HG03457 (cell line): ENCODE measurements around the gene DOCK4.

Experiments used
- ATAC-seq: cut with Tn5 transposase; IDR thresholded peaks from one replicate; pipeline ENCODE4 v1.9.1; 2021; ENCODE audit warnings: moderate number of reproducible peaks; ENCODE audit not compliant: unreplicated experiment

Gene DOCK4

DNA sequence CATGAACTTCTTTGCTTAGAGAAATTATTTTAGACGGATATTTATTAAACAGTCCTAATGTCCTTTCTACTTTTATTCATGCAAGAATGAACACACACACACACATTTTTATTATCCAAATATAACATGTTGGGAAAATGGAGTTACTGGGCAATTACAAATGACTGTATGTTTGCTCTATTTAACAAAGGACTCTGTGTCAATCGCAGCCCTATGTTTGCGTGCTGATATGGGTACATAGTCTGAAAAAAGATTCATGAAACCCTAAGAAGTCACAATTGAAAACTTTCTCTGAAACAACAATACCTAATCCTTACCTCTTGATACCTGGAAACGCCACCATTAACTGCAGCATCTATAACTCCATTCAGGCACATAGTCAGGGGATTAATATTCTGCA is 459.2 kb downstream of the DOCK4 start:
- ATAC-seq, result no peak

DNA sequence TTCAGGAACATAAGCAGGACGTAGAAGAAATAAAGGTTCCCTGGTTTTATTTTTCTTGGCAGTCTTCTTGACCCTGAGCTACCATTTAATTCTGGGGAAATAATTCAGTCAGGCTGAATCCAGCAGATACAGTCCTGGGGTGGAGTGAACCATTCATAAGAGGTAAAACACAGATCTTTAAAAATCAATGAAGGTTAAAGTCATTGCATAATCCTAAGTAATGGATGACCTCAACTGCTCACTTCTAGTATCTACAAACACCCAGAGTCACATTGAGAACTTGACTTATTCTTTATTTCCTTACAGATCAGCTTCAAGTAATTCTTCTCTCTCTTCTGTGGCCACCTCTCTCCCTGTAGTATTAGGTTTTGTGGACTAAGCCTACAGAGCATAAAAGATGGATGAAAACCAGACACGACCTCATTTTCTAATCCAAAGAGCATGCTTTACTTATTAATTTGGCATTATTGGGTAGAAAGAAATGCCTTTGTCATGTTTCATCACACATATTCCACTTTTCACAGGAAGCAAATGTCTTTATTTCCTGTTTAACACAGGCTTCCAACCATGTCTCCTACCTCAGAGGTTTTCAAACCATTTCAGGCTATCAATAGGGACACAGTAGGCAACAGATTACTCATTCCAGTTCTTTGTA is 461.6 kb downstream of the DOCK4 start:
- ATAC-seq, result no peak

DNA sequence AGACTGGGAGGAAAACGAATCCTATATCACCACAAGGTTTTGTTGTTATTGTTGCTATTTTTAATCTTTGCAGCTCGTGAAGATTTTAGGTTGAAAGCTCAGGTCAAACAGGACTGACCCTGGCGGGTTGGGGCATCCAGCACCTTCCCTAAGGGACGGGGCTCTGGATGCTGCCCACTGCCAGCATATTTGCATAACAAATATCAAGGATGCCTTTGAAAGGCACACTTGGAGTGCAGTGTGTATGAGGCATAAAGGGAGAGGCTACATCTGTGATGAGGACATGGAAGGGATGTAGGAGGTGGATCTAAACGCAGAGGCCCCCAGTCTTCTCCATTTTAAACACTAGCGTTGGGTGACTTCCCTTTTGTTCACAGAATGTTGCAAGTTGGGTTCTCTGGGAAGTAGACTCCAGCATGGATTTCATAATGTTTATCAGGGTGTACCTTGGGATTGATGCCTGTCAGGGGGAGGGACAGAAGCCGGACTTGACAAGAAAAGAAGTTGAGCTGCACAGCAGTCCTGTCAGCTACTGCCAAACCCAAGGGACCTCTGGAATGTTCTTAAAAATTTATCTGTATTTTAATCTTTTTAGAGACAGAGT is 462.9 kb downstream of the DOCK4 start:
- no peak for ATAC-seq

DNA sequence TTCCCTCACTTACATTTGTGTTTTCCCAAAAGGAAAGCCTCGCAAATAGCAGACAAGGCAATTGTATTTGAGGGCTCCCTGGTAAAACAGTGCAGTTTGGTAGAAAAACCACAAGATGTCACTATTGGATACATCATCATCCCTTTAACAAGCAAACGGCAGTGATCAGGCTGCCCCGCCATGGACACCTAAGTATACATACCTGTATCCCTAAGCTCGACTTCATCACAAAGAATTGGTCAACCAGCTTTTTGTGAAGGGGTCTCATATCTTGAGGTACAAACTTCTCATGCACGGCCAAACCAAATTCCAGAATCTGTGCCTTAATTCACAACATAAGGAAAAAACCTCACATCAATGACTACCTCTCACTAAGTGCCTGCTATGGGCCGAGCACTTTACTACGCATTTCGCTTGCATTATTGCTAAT is 464.4 kb downstream of the DOCK4 start:
- peak; percentile 72 for ATAC-seq

DNA sequence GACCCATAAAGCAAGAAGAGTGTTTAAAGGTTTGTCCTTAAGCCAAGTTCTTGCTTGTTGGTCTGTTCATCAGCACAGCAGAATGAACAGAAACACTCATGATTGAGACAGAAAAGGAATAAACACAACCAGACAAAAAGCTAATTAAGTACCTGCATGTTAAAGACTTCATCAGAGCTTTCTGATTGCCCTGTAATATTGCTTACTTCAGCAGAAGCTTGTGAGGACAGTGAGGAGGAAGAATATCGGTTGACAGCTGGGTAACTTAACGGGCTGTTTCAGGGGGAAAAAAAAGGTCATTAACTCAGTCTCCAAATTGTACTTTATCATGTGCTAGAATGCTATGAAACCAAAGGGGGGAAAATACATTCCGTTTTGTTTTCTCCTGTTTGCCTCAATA is 465.3 kb downstream of the DOCK4 start:
- no peak for ATAC-seq

DNA sequence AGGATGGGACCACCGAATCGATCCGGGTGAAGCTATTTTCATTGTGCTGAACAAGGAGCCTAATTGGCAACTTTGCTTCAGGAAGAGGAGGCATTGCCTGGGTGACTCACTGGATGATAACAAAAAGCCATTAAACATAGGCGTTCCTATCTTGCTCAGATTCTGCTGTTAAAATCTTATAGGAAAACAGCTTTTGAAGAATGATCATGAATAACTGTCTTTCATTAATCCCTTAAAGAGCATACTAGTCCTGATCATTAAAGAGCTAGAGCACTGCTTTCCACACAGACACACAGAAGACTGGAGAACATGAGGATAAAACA is 469.7 kb downstream of the DOCK4 start:
- no peak for ATAC-seq

DNA sequence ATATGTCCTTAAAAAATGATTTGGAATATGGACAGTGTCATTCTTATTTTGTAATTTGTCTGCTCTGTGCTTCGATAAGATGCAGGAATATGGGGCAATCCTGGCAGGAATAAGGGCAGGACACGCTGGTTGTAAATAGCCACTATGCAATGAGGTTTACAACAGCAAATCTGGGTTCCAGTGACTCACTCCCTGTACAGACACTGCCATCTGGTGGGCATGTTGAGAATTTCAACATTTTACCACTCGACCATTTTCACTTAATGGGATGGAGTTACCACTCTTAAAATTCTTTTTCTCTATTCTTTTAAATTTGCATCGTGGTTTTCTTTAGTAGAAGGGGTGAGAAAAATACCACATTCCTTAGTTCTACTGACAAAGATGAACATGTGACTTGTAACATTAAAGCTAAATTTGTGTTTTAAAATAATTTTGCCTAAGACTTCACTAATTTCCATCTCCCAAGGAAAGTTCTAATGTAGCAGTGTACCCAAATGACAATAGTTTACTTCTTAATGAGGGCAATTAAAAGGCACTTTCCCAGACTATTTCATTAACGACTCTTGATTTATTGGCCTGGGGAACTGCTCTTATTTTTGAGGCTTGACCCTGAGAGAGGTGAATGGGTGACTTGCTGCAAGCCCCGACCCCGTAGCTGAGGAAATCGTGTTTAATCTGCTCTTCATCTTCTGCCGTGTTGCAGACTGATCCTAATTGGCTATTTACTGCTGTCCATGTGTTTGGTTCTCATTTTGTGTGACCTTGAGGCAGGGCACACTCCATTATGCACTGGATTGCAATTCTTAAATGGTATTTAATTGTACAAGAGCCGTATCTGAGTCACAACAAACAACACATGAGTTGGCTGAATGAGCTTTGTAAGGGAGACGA is 470.3 kb downstream of the DOCK4 start:
- no peak for ATAC-seq

DNA sequence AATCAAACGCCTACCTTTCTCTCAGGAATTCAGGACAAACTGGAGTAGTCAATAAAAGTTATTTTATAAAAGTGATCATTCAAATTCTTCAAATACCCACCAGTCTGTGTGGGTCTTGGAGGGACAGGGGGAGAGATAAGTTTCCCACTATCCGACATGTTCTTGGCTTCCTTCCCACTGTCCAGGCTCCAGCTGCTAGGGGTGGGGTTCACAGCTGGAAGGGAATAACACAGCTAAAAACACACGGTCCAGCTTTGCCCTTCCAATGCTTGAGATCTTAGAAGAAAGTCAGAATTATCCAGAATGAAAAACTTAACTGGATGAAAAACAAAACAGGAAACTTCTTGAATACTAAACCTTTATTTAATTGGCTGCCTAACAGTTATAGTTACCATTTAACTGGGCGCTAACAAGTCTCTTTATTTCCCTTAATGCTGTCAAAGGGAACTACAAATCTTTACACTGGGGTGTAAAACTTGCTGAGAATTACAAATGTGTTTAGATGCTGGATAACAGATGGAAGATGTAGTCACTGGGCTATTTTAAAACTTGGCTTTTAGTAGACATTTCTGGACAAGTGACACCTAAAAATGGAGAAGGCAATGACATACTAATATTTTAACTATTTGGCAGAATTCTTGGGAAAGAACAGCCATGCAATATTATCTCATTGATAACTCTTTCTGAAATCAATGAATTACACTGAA is 471.1 kb downstream of the DOCK4 start:
- no peak for ATAC-seq

DNA sequence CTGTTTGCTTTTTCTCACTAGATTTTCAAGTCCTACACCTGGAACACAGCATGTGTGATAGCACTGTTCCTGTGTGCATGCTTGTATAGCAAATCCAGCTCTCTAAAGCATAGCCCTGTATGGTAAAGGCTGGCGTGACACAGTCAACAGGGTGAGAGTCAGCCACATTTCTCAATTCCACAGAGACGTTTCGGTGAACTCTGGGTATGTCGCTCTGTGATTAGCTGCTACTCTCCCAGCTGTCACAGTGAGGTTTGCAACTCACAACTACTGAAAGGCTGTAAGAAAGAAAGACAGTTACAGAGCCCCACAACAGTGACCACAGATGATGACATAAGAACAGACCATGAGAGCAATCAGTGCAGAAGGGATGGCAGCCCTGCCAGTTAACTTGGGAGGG is 473.3 kb downstream of the DOCK4 start:
- no peak for ATAC-seq

DNA sequence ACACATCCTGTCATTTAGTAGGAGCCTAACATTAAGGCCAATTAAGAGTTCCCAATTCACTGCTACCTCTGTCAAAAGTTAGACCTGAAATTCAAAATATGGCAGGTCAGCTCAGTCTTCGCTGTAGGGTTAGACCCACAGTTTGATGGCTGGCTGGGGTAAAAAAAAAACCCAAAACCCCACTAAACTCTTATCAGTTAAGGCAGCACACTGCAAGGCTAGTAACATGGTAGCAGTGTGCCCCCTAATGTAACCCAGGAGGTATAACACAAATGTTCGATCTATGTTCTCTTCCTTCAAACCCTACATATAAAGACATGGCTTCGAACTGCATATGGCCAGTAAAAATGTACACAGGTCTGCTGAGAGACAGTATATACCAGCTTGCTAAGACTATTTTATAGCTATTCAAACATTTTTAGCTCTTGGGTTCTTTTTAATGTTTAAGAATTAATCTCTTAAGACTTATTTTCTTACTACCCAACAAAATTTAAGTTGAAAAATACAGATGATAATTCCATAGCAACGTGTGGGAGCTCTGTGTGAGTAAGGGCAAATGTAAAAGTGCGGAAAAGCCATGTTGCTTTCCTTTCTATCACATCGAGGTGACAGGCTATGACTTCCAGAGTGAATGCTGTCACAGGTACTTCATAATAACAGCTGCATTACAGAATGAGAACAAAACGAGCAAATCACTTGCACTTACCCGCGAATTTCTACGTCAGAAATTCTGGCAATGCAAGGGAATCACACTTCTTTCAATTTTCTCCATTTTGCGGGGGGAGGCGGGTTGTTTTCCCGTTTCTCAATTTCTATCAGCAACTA is 475.5 kb downstream of the DOCK4 start:
- no peak for ATAC-seq

DNA sequence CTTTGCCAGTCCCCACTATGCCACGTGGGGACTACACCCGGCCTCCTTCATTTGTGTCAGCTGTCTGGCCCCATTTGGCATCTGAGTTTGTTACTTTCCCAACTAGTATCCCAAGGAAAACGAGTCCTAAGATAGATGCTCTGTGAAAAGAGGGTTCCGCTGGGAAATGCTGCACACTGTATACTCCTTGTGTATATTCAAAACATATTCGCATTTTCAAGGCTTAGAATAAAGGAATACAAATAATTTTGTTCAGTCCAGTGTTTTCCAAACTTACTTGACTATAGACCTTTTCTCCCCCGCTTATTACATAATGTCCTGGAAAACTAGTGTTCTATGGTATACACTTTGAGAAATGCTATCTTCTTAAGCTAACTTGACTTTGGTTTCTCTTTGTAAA is 476.1 kb downstream of the DOCK4 start:
- no peak for ATAC-seq

DNA sequence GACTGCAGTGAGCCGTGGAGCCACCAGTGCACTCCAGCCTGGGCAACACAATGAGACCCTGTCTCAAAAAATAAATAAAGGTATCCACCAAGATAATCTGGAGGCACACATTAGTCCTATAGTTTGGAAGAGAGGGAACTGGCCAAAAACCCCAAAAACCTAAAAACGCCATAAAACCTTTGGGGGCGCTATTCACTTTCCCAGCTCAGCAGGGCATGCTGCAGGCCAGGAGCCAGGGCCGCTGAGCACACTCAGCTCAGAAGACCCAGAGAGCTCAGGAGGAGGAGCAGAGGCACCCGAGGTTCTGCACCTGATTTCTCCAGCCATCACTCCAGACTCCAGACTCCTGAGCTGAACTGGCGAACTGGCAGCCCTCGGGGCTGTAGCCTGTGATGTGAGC is 476.7 kb downstream of the DOCK4 start:
- ATAC-seq, result no peak

DNA sequence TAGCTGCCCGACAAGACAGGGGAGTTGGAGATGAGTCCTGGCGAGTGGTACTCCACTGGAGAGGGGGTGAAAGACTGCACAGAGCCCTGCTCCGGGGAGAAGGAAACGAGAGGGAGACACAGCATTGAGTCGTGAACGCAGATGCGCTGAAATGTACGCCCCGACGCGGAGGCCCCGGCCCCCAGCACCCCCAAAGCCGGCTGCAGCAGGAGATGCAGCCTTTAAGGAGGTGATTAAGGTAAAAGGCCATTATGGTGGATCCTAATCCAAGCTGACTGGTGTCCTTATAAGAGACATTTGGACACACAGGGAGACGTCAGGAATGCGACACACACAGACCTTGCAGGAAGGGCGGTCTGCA is 477.6 kb downstream of the DOCK4 start:
- no peak for ATAC-seq

DNA sequence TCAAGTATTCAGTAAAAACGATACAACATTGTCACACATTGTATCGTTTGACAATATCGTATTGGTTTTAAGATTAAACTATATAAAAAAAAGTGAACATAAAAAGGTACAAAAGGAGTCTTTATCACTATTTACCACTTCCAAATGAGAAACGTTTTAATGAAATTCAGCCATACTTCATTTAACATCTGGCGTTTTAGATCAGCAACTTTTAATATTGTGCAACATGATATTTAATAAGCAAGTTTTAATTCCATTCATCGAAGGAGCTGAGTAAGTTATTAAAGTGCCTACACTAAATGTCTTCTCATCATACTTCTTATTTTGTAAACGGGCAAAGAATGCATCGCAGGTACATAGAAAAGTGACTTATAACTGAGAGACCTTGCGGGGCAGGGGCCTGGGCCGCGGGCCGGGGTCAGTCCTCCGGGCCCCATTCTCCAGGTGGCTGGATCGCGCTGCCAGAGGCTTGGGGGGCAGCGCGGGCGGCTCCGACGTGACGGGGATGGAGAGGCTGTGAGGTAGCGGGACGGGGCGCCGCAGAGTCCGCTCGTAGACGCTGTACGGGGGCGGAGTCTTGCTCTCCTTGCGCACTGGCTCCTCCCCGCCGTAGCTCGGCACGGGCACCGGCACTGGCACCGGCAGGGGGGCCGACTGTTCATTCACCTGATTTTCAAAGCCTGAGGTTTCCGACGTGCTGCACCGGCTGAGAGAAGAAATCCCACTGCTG is 478.1 kb downstream of the DOCK4 start:
- ATAC-seq, result no peak

DNA sequence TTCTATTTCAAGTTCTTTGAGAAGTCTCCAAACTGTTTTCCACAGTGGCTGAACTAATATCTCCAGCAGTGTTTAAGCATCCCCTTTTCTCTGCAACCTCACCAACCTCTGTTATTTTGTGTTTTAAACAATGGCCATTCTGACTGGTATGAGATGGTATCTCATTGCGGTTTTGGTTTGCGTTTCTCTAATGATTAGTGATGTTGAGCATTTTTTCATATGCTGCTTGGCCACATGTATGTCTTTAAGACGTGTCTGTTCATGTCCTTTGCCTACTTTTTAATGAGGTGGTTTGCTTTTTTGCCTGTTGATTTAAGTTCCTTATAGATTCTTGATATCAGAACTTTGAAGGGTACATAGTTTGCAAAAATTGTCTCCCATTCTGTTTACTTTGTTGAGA is 487.3 kb downstream of the DOCK4 start:
- ATAC-seq, result no peak

DNA sequence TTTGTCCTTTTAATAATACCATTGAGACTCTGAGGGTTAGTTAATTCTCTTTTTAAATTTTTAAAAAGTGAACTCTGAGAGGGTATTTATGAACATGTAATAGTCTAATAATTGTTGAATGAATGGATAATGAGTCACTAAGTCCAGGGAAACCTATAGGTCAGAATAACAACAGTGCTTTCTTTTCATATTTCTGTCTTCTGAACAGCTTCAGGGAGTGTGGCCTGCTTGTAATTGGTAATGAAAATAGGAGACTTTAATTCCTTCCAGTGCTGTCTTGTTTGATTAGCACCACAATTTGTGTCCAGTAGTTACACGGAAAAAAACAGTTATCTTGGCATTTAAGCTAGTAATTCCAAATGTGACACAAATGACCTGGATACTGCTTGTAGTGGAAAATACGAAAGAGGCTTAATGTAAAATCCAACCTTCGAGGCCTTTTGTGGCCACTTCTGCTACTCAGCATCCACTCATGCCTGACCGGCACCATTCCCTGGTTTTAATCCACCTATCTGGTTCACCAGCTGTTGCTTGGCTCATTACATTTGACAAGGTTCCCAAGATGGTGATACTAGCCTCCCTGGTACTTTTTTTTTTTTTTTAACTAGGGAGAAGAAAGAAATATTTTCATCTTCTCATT is 494.7 kb downstream of the DOCK4 start:
- ATAC-seq, result no peak

DNA sequence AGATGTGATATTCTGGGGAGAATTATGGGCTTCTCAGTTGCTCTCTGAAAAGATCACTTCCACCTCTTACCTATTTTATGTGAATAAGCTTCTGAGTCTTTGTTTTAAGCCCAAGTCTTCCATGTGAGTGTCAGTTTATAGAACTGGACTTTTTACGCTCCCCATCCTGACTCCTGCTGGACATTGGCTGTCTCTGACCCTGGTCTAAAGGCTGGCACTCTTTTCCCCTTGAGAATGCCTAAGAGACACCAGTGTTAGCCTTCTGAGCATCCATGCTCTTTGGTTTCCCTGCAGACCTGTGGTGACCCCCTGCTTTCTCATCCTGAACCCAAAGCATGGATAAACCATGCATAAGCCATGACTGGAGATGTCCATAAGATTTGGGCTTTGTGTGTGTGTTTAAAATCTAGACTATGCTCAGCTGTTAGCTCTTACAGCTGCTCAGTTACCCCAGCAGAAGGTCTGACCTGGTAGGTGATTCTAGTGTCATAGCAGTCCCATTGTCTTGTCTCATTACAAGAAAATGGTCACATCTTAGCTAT is 495.3 kb downstream of the DOCK4 start:
- no peak for ATAC-seq

DNA sequence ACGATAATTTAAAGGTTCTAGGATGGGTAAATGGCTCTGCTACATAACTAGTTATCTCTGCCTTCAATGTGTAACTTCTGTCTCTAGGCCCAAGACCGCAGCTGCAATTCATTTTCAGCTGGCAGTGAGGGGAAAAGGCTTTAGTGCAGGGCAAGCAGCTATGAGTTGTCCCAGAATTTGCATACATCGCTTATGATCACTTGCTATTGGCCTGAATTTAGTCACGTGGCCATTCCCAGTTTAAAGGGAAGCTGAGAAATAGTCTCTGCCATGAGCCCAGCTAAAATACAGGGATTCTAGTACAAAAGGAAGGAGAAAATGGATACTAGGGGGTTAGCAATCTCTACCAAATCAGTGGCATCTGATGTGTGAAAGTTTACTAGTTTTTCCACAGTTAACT is 498.1 kb downstream of the DOCK4 start:
- no peak for ATAC-seq

DNA sequence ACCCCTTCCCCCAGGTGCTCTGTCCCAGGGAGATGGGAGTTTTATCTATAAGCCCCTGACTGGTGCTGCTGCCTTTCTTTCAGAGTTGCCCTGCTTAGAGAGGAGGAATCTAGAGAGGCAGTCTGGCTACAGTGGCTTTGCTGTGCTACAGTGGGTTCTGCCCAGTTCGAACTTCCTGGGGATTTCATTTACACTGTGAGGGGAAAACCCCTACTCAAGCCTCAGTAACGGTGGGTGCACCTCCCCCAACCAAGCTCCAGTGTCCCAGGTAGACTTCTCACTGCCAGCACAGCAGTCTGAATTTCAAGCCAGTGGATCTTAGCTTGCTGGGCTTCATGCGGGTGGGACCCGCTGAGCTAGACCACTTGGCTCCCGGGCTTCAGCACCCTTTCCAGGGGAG is 500.4 kb downstream of the DOCK4 start:
- ATAC-seq, result no peak
